Measurements from ENCODE around the gene UTP25. TPM values are rescaled to one million over a fixed set of nuclear protein-coding genes. Genes with fewer than 3 reads are reported as not detected.

UTP25 gene
- total RNA-seq, 1 experiment from 2014 or later = 4.8 TPM

DNA sequence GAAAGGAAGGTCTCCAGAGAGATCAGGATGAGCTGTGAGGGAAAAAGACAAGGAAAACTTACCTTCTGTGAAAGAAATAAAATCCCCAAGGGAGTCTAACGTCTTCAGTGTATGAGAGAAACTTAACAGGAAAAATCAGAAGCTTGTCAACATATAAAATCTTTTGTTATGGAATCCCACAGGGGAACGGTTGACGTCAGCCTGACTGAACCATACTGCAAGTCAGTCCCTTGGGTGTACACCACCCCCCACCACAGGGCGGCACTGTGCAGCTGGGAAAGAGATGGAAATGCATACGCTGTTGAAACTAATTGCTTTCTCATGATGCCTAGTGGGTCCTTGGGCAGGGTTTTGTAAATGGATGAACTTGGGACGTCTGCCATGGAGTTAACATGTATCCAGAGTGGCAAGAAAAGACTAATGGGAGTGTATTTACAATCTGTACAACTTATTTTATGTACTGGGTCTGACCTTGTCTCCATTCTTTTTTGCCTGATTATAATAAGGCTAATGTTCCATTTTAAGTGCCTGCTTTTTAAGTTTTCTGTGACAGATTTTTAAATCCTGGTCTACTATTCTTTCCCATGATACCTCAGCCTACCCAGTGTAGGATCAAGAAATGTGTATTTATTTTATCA lies 22.7 kb downstream of the UTP25 start:
- H3K27me3 Mint-ChIP-seq (ENCODE audit: low read depth) = no peaks in the 10 kb centered on the region
- ATAC-seq = peak; percentile 81

DNA sequence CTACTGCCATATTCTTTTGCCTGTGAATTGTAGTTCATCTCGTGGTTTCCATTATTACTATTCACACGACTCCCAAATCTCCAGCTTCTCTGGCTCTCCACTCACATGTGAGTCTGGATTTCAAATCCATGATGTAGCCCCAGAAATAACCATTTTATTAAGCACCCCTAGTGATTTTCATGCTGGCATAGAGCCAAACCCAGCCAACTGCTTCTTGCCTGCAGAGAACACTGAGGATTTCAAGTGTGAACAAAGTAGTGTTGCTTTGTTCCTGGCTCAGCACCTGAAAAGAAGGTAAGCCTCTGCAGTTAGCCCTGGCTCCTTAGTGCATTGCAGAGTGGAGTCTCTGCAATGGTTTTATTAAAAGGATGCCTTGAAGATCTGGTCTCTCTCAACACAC lies 25.9 kb downstream of the UTP25 start:
- H3K4me1 Mint-ChIP-seq = no peaks in the 10 kb centered on the region
- peaks cover 31% of the 10 kb centered on the region for H3K36me3 Mint-ChIP-seq
- no peak overlapping the region for H3K27ac Mint-ChIP-seq
- H3K9me3 Mint-ChIP-seq = peaks cover 5% of the 10 kb centered on the region
- no peaks in the 10 kb centered on the region for H3K27me3 Mint-ChIP-seq (ENCODE audit: low read depth)
- ChIA-PET POLR2A (no interaction called here), CTCF (no interaction called here)
- ATAC-seq = no peak
- no peak for DNase-seq (ENCODE audit: low spot score)
- H3K4me3 Mint-ChIP-seq = no peak overlapping the region
- TF ChIP-seq, protein P1, sequence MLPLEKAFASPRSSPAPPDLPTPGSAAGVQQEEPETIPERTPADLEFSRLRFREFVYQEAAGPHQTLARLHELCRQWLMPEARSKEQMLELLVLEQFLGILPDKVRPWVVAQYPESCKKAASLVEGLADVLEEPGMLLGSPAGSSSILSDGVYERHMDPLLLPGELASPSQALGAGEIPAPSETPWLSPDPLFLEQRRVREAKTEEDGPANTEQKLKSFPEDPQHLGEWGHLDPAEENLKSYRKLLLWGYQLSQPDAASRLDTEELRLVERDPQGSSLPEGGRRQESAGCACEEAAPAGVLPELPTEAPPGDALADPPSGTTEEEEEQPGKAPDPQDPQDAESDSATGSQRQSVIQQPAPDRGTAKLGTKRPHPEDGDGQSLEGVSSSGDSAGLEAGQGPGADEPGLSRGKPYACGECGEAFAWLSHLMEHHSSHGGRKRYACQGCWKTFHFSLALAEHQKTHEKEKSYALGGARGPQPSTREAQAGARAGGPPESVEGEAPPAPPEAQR (CRISPR knock-in tag; IDR thresholded peaks at IDR 0.05) = no peak
- TF ChIP-seq, protein P2, sequence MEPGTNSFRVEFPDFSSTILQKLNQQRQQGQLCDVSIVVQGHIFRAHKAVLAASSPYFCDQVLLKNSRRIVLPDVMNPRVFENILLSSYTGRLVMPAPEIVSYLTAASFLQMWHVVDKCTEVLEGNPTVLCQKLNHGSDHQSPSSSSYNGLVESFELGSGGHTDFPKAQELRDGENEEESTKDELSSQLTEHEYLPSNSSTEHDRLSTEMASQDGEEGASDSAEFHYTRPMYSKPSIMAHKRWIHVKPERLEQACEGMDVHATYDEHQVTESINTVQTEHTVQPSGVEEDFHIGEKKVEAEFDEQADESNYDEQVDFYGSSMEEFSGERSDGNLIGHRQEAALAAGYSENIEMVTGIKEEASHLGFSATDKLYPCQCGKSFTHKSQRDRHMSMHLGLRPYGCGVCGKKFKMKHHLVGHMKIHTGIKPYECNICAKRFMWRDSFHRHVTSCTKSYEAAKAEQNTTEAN (CRISPR knock-in tag; IDR thresholded peaks at IDR 0.05) = no peak
- TF ChIP-seq EMX1 (CRISPR knock-in tag; IDR thresholded peaks at IDR 0.05) (no peak), ZNF121 (CRISPR knock-in tag; IDR thresholded peaks at IDR 0.05) (no peak), ZNF416 (CRISPR knock-in tag; IDR thresholded peaks at IDR 0.05) (no peak)
- TF ChIP-seq, protein P3, sequence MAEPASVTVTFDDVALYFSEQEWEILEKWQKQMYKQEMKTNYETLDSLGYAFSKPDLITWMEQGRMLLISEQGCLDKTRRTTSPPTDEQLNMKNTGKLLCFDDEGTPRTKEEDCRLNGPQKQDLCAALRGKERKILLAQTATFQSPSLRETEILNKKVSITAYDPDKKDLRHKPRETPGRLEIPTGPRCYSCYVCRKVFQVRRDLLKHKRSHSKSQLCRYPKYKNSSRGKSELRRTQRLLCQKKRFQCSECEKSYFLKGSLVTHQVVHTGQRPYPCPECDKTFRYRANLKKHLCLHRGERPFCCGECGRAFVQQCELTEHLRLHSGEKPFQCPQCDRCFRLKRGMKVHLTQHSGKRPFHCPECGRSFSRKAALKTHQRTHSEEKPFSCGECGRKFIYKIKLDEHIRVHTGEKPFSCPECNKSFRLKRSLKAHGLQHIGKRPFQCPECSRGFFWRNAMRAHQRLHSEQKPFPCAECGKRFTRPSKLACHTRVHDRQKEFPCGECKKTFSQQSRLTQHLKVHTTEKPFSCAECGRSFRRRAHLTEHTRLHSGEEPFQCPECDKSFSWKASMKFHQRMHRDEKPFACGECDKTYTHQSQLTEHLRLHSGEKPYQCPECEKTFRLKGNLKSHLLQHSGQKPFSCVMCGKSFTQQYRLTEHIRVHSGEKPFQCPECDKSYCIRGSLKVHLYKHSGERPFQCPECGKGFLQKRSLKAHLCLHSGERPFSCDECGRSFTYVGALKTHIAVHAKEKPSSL (CRISPR knock-in tag; conservative IDR thresholded peaks at IDR 0.05) = no peak
- TF ChIP-seq, protein P4, sequence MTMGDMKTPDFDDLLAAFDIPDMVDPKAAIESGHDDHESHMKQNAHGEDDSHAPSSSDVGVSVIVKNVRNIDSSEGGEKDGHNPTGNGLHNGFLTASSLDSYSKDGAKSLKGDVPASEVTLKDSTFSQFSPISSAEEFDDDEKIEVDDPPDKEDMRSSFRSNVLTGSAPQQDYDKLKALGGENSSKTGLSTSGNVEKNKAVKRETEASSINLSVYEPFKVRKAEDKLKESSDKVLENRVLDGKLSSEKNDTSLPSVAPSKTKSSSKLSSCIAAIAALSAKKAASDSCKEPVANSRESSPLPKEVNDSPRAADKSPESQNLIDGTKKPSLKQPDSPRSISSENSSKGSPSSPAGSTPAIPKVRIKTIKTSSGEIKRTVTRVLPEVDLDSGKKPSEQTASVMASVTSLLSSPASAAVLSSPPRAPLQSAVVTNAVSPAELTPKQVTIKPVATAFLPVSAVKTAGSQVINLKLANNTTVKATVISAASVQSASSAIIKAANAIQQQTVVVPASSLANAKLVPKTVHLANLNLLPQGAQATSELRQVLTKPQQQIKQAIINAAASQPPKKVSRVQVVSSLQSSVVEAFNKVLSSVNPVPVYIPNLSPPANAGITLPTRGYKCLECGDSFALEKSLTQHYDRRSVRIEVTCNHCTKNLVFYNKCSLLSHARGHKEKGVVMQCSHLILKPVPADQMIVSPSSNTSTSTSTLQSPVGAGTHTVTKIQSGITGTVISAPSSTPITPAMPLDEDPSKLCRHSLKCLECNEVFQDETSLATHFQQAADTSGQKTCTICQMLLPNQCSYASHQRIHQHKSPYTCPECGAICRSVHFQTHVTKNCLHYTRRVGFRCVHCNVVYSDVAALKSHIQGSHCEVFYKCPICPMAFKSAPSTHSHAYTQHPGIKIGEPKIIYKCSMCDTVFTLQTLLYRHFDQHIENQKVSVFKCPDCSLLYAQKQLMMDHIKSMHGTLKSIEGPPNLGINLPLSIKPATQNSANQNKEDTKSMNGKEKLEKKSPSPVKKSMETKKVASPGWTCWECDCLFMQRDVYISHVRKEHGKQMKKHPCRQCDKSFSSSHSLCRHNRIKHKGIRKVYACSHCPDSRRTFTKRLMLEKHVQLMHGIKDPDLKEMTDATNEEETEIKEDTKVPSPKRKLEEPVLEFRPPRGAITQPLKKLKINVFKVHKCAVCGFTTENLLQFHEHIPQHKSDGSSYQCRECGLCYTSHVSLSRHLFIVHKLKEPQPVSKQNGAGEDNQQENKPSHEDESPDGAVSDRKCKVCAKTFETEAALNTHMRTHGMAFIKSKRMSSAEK (CRISPR knock-in tag; IDR thresholded peaks at IDR 0.05; ENCODE audit: borderline replicate concordance) = no peak
- TF ChIP-seq, protein P5, sequence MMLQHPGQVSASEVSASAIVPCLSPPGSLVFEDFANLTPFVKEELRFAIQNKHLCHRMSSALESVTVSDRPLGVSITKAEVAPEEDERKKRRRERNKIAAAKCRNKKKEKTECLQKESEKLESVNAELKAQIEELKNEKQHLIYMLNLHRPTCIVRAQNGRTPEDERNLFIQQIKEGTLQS (CRISPR knock-in tag; conservative IDR thresholded peaks at IDR 0.05) = no peak
- TF ChIP-seq, protein P6, sequence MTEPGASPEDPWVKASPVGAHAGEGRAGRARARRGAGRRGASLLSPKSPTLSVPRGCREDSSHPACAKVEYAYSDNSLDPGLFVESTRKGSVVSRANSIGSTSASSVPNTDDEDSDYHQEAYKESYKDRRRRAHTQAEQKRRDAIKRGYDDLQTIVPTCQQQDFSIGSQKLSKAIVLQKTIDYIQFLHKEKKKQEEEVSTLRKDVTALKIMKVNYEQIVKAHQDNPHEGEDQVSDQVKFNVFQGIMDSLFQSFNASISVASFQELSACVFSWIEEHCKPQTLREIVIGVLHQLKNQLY (CRISPR knock-in tag; IDR thresholded peaks at IDR 0.05) = no peak
- TF ChIP-seq, protein P7, sequence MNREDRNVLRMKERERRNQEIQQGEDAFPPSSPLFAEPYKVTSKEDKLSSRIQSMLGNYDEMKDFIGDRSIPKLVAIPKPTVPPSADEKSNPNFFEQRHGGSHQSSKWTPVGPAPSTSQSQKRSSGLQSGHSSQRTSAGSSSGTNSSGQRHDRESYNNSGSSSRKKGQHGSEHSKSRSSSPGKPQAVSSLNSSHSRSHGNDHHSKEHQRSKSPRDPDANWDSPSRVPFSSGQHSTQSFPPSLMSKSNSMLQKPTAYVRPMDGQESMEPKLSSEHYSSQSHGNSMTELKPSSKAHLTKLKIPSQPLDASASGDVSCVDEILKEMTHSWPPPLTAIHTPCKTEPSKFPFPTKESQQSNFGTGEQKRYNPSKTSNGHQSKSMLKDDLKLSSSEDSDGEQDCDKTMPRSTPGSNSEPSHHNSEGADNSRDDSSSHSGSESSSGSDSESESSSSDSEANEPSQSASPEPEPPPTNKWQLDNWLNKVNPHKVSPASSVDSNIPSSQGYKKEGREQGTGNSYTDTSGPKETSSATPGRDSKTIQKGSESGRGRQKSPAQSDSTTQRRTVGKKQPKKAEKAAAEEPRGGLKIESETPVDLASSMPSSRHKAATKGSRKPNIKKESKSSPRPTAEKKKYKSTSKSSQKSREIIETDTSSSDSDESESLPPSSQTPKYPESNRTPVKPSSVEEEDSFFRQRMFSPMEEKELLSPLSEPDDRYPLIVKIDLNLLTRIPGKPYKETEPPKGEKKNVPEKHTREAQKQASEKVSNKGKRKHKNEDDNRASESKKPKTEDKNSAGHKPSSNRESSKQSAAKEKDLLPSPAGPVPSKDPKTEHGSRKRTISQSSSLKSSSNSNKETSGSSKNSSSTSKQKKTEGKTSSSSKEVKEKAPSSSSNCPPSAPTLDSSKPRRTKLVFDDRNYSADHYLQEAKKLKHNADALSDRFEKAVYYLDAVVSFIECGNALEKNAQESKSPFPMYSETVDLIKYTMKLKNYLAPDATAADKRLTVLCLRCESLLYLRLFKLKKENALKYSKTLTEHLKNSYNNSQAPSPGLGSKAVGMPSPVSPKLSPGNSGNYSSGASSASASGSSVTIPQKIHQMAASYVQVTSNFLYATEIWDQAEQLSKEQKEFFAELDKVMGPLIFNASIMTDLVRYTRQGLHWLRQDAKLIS (CRISPR knock-in tag; IDR thresholded peaks at IDR 0.05; ENCODE audit: borderline replicate concordance) = no peak
- TF ChIP-seq, protein P8, sequence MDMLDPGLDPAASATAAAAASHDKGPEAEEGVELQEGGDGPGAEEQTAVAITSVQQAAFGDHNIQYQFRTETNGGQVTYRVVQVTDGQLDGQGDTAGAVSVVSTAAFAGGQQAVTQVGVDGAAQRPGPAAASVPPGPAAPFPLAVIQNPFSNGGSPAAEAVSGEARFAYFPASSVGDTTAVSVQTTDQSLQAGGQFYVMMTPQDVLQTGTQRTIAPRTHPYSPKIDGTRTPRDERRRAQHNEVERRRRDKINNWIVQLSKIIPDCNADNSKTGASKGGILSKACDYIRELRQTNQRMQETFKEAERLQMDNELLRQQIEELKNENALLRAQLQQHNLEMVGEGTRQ (CRISPR knock-in tag; IDR thresholded peaks at IDR 0.05) = no peak

More for the DNA sequence above, 22.7 kb downstream of the UTP25 start:
- CTCF ChIA-PET = interaction anchor here (0.8 to 1.9 kb wide), 8 partner anchors 8 to 525 kb away, joined by 3 to 6 read pairs (median 4); no protein-coding TSS in a partner anchor
- no peak overlapping the region for H3K4me3 Mint-ChIP-seq
- no peaks in the 10 kb centered on the region for H3K4me1 Mint-ChIP-seq
- H3K9me3 Mint-ChIP-seq = no peaks in the 10 kb centered on the region
- H3K36me3 Mint-ChIP-seq = peaks cover 39% of the 10 kb centered on the region
- peak; percentile 81 for DNase-seq (ENCODE audit: low spot score)
- TF ChIP-seq, protein P9, sequence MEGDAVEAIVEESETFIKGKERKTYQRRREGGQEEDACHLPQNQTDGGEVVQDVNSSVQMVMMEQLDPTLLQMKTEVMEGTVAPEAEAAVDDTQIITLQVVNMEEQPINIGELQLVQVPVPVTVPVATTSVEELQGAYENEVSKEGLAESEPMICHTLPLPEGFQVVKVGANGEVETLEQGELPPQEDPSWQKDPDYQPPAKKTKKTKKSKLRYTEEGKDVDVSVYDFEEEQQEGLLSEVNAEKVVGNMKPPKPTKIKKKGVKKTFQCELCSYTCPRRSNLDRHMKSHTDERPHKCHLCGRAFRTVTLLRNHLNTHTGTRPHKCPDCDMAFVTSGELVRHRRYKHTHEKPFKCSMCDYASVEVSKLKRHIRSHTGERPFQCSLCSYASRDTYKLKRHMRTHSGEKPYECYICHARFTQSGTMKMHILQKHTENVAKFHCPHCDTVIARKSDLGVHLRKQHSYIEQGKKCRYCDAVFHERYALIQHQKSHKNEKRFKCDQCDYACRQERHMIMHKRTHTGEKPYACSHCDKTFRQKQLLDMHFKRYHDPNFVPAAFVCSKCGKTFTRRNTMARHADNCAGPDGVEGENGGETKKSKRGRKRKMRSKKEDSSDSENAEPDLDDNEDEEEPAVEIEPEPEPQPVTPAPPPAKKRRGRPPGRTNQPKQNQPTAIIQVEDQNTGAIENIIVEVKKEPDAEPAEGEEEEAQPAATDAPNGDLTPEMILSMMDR (IDR thresholded peaks at IDR 0.05) = peak; percentile 61
- TF ChIP-seq RORB (CRISPR knock-in tag; IDR thresholded peaks at IDR 0.05) (no peak), KAT7 (CRISPR knock-in tag; IDR thresholded peaks at IDR 0.05; ENCODE audit: borderline replicate concordance) (no peak)
- H3K27ac Mint-ChIP-seq = no peak overlapping the region
- POLR2A ChIA-PET = interaction anchor here (1.3 kb wide), 1 partner anchor 9 kb away, joined by 10 read pairs; no protein-coding TSS in a partner anchor
